HepG2 (cell line): ENCODE measurements around the gene UST.

ENCODE experiments used
- TCF12 ChIP-seq, 2 experiments: fragments of 450-650 bp in 1 of 2; sonication (generic) in 1 of 2; formaldehyde crosslinking in 1 of 2; IDR thresholded peaks; 2 replicates each; pipeline versions ENCODE4 v1.6.1 to v1.8.0; 2017 to 2022; ENCODE audit warnings: antibody characterized with exemption in 1 of 2, mild to moderate bottlenecking in 1 of 2, missing genetic modification reagents in 1 of 2, moderate library complexity in 1 of 2
- TF ChIP-seq, protein P1 (sequence below): IDR thresholded peaks from 2 replicates; pipeline ENCODE4 v1.6.1; 2012; ENCODE audit warnings: inconsistent platforms

DNA sequence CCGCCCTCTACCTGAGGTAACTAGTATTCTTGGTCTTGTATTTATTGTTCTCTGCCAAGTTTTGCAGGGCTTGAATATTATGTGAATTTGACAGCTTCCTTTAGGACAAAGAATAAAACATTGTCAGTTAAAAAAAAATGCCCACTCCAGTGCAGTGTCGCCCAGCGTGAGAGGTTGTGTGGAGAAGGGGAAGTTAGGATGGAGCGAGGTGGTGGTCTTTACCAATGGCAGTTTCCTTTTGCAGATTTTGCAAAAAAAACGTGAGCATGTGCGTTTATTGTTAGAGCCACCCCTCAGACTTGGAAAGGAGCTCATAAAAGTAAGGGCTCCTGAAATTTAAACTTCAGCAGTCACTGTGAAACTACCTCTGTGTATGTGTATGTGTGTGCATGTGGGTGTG, 28.3 kb downstream of the UST start:
- TF ChIP-seq TCF12 (IDR thresholded peaks at IDR 0.05) (no peak), TCF12 (CRISPR knock-in tag; IDR thresholded peaks at IDR 0.05) (no peak)
- TF ChIP-seq, protein P1, sequence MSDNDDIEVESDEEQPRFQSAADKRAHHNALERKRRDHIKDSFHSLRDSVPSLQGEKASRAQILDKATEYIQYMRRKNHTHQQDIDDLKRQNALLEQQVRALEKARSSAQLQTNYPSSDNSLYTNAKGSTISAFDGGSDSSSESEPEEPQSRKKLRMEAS: no peak
